Liver (tissue), 9 donors: ENCODE results near the gene CES4A. TPM values are rescaled to one million over a fixed set of nuclear protein-coding genes. Genes with fewer than 3 reads are reported as not detected.

Experiments used
- DNase-seq: peaks from one replicate; pipeline ENCODE4 v3.0.0-alpha.2; 2017; ENCODE audit warnings: low spot score
- H3K27ac ChIP-seq, 2 donors: one replicate each; pipeline ENCODE4 v1.7.0; 2013; ENCODE audit warnings: inconsistent platforms in 2 of 2, low read length in 2 of 2, control low read depth in 1 of 2, low read depth in 1 of 2, mild to moderate bottlenecking in 1 of 2
- H3K27me3 ChIP-seq, 4 donors: one replicate each; pipeline versions ENCODE4 v1.6.1 to v1.7.0; 2013; ENCODE audit warnings: low read length in 3 of 4, inconsistent platforms in 1 of 4, mild to moderate bottlenecking in 1 of 4, moderate library complexity in 1 of 4; ENCODE audit not compliant: control insufficient read depth in 4 of 4, insufficient read depth in 4 of 4
- H3K36me3 ChIP-seq, 4 donors: one replicate each; pipeline versions ENCODE4 v1.6.1 to v1.7.0; 2013; ENCODE audit warnings: low read length in 3 of 4, mild to moderate bottlenecking in 3 of 4, low read depth in 1 of 4, moderate library complexity in 1 of 4; ENCODE audit not compliant: control insufficient read depth in 4 of 4, insufficient read depth in 3 of 4
- H3K4me1 ChIP-seq, 4 donors: one replicate each; pipeline versions ENCODE4 v1.6.1 to v1.7.0; 2013; ENCODE audit warnings: low read length in 3 of 4, mild to moderate bottlenecking in 3 of 4, moderate library complexity in 1 of 4; ENCODE audit not compliant: control insufficient read depth in 4 of 4, insufficient read depth in 4 of 4
- H3K4me3 ChIP-seq, 3 donors: one replicate each; pipeline versions ENCODE4 v1.6.1 to v1.7.0; 2013; ENCODE audit warnings: low read length in 3 of 3, control low read depth in 1 of 3, low read depth in 1 of 3, mild to moderate bottlenecking in 1 of 3
- H3K9ac ChIP-seq, 2 donors: one replicate each; pipeline ENCODE4 v1.7.0; 2013; ENCODE audit warnings: low read length in 2 of 2, mild to moderate bottlenecking in 2 of 2, moderate library complexity in 2 of 2, control low read depth in 1 of 2, low read depth in 1 of 2
- H3K9me3 ChIP-seq, 4 donors: one replicate each; pipeline versions ENCODE4 v1.6.1 to v1.7.0; 2013; ENCODE audit warnings: low read length in 3 of 4; ENCODE audit not compliant: control insufficient read depth in 4 of 4
- EGR1 ChIP-seq, 2 donors: IDR thresholded peaks; 2 replicates each; pipeline ENCODE4 v1.6.1; 2016 to 2018; ENCODE audit warnings: antibody characterized with exemption in 2 of 2, low read depth in 2 of 2
- FOXA1 ChIP-seq: IDR thresholded peaks from 2 replicates; pipeline ENCODE4 v1.6.1; 2016; ENCODE audit warnings: antibody characterized with exemption
- FOXA2 ChIP-seq: IDR thresholded peaks from 2 replicates; pipeline ENCODE4 v1.6.1; 2016; ENCODE audit warnings: antibody characterized with exemption
- GABPA ChIP-seq, 2 donors: IDR thresholded peaks in 1 of 2; conservative IDR thresholded peaks in 1 of 2; 2 replicates each; pipeline ENCODE4 v1.6.1; 2016; ENCODE audit warnings: antibody characterized with exemption in 2 of 2, mild to moderate bottlenecking in 1 of 2, moderate library complexity in 1 of 2
- HNF4A ChIP-seq, 2 donors: conservative IDR thresholded peaks; 2 replicates each; pipeline ENCODE4 v1.6.1; 2016; ENCODE audit warnings: antibody characterized with exemption in 2 of 2, mild to moderate bottlenecking in 2 of 2
- HNF4G ChIP-seq: IDR thresholded peaks from 2 replicates; pipeline ENCODE4 v1.6.1; 2016; ENCODE audit warnings: antibody characterized with exemption
- JUND ChIP-seq, 2 donors: IDR thresholded peaks; 2 replicates each; pipeline ENCODE4 v1.6.1; 2016; ENCODE audit warnings: antibody characterized with exemption in 2 of 2
- RAD21 ChIP-seq, 2 donors: IDR thresholded peaks; 2 replicates each; pipeline ENCODE4 v1.6.1; 2016; ENCODE audit warnings: antibody characterized with exemption in 2 of 2, mild to moderate bottlenecking in 2 of 2
- SP1 ChIP-seq: IDR thresholded peaks from 2 replicates; pipeline ENCODE4 v1.6.1; 2018; ENCODE audit warnings: antibody characterized with exemption, mild to moderate bottlenecking
- TAF1 ChIP-seq: conservative IDR thresholded peaks from 2 replicates; pipeline ENCODE4 v1.6.1; 2016; ENCODE audit warnings: antibody characterized with exemption, mild to moderate bottlenecking
- WGBS: extraction: QIAGEN DNeasy Blood & Tissue Kit; methylation state at CpG from one replicate; pipeline ENCODE4 v1.1.7; 2013; 5-methylcytosine and 5-hydroxymethylcytosine counted together
- polyA plus RNA-seq, 2 donors: library from polyadenylated mRNA; stranded (reverse) in 1 of 2; unstranded in 1 of 2; fragments of 200-250 nt in 1 of 2; fragments of >200 nt in 1 of 2; fragmentation: Nextera tagmentation in 1 of 2; extraction: Ambion mirVana in 1 of 2; gene quantifications; one replicate each; pipeline versions ENCODE4 v1.2.1 to v1.2.3, GENCODE V29; 2013 to 2015
- total RNA-seq, 2 donors: library from RNA; depleted of rRNA; stranded (reverse); fragments of >200 nt; gene quantifications; one replicate each; pipeline ENCODE4 v1.2.3, GENCODE V29; 2014
- TF ChIP-seq, protein P1 (sequence below): fragments of 150-350 bp; IDR thresholded peaks from 2 replicates; pipeline ENCODE4 v1.5.1; 2017; ENCODE audit warnings: improper control_type of control experiment, low read depth, low read length; ENCODE audit not compliant: missing input control
- TF ChIP-seq, protein P2 (sequence below): IDR thresholded peaks from 2 replicates; pipeline ENCODE4 v1.6.1; 2016; ENCODE audit warnings: antibody characterized with exemption, mild to moderate bottlenecking
- TF ChIP-seq, protein P3 (sequence below): IDR thresholded peaks from 2 replicates; pipeline ENCODE4 v1.6.1; 2016; ENCODE audit warnings: antibody characterized with exemption
- TF ChIP-seq, protein P4 (sequence below): IDR thresholded peaks from 2 replicates; pipeline ENCODE4 v1.6.1; 2016; ENCODE audit warnings: antibody characterized with exemption
- TF ChIP-seq, protein P5 (sequence below): IDR thresholded peaks from 2 replicates; pipeline ENCODE4 v1.6.1; 2016; ENCODE audit warnings: antibody characterized with exemption
- donor health status: healthy.
- donor health status: healthy.
- donor health status: healthy.
- donor health status: healthy.
- donor health status: healthy.

Gene CES4A
- total and polyA plus RNA-seq, 4 donors = 1.6 to 20.5 (median 11.3) TPM

DNA sequence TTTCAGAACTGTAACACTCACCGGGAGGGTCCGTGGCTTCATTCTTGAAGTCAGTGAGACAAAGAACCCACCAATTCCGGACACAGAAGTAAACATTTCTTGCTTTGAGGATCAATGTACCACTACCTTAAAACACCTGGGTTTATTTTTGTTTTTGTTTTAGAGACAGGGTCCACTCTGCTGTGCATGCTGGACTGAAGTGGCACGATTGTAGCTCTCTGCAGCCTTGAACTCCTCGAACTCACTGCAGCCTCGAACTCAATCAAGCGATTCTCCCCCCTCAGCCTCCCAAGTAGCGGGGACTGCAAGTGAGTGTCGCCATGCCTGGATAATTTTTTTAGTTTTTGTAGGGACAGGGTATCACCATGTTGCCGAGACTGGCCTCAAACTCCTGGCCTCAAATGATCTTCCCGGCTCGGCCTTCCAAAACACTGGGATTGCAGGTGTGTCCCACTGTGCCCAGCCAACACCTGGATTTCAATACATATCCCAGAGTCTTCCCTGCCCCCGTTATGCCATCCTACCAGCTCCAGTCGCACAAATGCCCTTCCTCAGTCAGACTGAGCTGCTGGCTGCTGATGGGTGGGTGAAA, 13.0 kb upstream of the CES4A start:
- Histone ChIP-seq H3K36me3 (peaks cover 0 to 8% (median 6%) of the 10 kb centered on the region in 4 donors), H3K4me3 (no peak overlapping the region), H3K27me3 (no peaks in the 10 kb centered on the region), H3K9me3 (no peaks in the 10 kb centered on the region), H3K4me1 (peaks cover 0 to 15% (median 7%) of the 10 kb centered on the region in 4 donors), H3K9ac (no peak overlapping the region), H3K27ac (no peak overlapping the region)
- no peak for DNase-seq
- 86% methylated on average over 14 of the region's 14 CpGs for WGBS
- TF ChIP-seq EGR1 (IDR thresholded peaks at IDR 0.05; ENCODE audit: low read depth in 2 of 2) = no peak
- no peak for TF ChIP-seq TAF1
- TF ChIP-seq, protein P1, sequence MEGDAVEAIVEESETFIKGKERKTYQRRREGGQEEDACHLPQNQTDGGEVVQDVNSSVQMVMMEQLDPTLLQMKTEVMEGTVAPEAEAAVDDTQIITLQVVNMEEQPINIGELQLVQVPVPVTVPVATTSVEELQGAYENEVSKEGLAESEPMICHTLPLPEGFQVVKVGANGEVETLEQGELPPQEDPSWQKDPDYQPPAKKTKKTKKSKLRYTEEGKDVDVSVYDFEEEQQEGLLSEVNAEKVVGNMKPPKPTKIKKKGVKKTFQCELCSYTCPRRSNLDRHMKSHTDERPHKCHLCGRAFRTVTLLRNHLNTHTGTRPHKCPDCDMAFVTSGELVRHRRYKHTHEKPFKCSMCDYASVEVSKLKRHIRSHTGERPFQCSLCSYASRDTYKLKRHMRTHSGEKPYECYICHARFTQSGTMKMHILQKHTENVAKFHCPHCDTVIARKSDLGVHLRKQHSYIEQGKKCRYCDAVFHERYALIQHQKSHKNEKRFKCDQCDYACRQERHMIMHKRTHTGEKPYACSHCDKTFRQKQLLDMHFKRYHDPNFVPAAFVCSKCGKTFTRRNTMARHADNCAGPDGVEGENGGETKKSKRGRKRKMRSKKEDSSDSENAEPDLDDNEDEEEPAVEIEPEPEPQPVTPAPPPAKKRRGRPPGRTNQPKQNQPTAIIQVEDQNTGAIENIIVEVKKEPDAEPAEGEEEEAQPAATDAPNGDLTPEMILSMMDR = no peak
- no peak for TF ChIP-seq HNF4G

DNA sequence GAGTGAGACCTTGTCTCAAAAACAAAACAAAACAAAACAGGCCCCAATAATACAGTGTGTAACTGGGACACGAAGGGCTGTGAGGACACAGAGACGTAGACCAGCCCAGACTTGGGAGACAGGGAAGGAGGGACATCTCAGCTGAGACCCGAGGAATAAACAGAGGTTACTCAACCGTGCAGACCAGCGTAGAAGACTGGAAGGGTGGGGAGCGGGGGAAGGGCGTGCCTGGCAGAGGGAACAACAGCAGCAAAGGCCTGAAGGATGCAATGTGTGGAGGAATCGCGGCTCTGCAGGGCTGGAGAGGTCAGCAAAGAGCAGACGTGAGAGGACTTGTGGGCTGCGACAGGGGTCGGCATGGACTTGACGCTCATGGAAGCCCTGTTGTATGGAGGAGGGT, 11.6 kb upstream of the CES4A start:
- no peak for TF ChIP-seq FOXA1
- no peak for TF ChIP-seq JUND (IDR thresholded peaks at IDR 0.05)
- TF ChIP-seq EGR1 (IDR thresholded peaks at IDR 0.05; ENCODE audit: low read depth in 2 of 2) = no peak
- TF ChIP-seq RAD21 (IDR thresholded peaks at IDR 0.05) = no peak
- no peak for TF ChIP-seq SP1
- TF ChIP-seq, protein P2, sequence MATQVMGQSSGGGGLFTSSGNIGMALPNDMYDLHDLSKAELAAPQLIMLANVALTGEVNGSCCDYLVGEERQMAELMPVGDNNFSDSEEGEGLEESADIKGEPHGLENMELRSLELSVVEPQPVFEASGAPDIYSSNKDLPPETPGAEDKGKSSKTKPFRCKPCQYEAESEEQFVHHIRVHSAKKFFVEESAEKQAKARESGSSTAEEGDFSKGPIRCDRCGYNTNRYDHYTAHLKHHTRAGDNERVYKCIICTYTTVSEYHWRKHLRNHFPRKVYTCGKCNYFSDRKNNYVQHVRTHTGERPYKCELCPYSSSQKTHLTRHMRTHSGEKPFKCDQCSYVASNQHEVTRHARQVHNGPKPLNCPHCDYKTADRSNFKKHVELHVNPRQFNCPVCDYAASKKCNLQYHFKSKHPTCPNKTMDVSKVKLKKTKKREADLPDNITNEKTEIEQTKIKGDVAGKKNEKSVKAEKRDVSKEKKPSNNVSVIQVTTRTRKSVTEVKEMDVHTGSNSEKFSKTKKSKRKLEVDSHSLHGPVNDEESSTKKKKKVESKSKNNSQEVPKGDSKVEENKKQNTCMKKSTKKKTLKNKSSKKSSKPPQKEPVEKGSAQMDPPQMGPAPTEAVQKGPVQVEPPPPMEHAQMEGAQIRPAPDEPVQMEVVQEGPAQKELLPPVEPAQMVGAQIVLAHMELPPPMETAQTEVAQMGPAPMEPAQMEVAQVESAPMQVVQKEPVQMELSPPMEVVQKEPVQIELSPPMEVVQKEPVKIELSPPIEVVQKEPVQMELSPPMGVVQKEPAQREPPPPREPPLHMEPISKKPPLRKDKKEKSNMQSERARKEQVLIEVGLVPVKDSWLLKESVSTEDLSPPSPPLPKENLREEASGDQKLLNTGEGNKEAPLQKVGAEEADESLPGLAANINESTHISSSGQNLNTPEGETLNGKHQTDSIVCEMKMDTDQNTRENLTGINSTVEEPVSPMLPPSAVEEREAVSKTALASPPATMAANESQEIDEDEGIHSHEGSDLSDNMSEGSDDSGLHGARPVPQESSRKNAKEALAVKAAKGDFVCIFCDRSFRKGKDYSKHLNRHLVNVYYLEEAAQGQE = no peak
- TF ChIP-seq, protein P3, sequence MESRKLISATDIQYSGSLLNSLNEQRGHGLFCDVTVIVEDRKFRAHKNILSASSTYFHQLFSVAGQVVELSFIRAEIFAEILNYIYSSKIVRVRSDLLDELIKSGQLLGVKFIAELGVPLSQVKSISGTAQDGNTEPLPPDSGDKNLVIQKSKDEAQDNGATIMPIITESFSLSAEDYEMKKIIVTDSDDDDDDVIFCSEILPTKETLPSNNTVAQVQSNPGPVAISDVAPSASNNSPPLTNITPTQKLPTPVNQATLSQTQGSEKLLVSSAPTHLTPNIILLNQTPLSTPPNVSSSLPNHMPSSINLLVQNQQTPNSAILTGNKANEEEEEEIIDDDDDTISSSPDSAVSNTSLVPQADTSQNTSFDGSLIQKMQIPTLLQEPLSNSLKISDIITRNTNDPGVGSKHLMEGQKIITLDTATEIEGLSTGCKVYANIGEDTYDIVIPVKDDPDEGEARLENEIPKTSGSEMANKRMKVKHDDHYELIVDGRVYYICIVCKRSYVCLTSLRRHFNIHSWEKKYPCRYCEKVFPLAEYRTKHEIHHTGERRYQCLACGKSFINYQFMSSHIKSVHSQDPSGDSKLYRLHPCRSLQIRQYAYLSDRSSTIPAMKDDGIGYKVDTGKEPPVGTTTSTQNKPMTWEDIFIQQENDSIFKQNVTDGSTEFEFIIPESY = no peak
- no peak for TF ChIP-seq HNF4G
- no peak for TF ChIP-seq FOXA2
- TF ChIP-seq, protein P1 = no peak
- TF ChIP-seq TAF1 = no peak
- TF ChIP-seq, protein P4, sequence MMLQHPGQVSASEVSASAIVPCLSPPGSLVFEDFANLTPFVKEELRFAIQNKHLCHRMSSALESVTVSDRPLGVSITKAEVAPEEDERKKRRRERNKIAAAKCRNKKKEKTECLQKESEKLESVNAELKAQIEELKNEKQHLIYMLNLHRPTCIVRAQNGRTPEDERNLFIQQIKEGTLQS = no peak
- TF ChIP-seq GABPA (IDR thresholded peaks at IDR 0.05 in 1 of 2, conservative IDR thresholded peaks at IDR 0.05 in 1 of 2) = no peak
- TF ChIP-seq HNF4A (conservative IDR thresholded peaks at IDR 0.05) = no peak
- TF ChIP-seq, protein P5, sequence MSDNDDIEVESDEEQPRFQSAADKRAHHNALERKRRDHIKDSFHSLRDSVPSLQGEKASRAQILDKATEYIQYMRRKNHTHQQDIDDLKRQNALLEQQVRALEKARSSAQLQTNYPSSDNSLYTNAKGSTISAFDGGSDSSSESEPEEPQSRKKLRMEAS = no peak
- H3K27me3 ChIP-seq = no peaks in the 10 kb centered on the region
- peak overlapping the region; percentile 39 to 65 for H3K27ac ChIP-seq
- no peak overlapping the region for H3K9ac ChIP-seq
- peaks cover 0 to 7% (median 5%) of the 10 kb centered on the region in 4 donors for H3K36me3 ChIP-seq
- 45% methylated on average over 13 of the region's 13 CpGs for WGBS
- H3K9me3 ChIP-seq = no peaks in the 10 kb centered on the region
- no peak overlapping the region for H3K4me3 ChIP-seq
- H3K4me1 ChIP-seq = peaks cover 0 to 15% (median 7%) of the 10 kb centered on the region in 4 donors
- no peak for DNase-seq
